NB4 (cell line): ENCODE data around the gene OGDHL.
"Not testable (repeated sequence)": the region's sequence is repeated elsewhere in the genome, so short reads cannot be mapped to it uniquely, and the experiment has no call there.

ENCODE experiments used
- DNase-seq: peaks from one replicate; pipeline ENCODE4 v3.0.0; 2010; ENCODE audit warnings: low read depth
- H3K4me3 ChIP-seq: one replicate; pipeline ENCODE4 v1.5.1; 2011; ENCODE audit warnings: mild to moderate bottlenecking, low read depth, low read length, moderate library complexity
- MYC ChIP-seq: IDR thresholded peaks from 2 replicates; pipeline ENCODE4 v1.6.1; 2011; ENCODE audit warnings: low read depth, low read length
- POLR2A ChIP-seq: IDR thresholded peaks from 2 replicates; pipeline ENCODE4 v1.6.1; 2011; ENCODE audit warnings: mild to moderate bottlenecking; ENCODE audit not compliant: insufficient read length; ENCODE audit errors: extremely low read depth
- TF ChIP-seq, protein P1 (sequence below): IDR thresholded peaks from one replicate; pipeline ENCODE4 v1.5.1; 2012; ENCODE audit warnings: low read depth, low read length
- TF ChIP-seq, protein P2 (sequence below): IDR thresholded peaks from 2 replicates; pipeline ENCODE4 v1.6.1; 2011; ENCODE audit warnings: low read depth, low read length

Gene OGDHL

DNA sequence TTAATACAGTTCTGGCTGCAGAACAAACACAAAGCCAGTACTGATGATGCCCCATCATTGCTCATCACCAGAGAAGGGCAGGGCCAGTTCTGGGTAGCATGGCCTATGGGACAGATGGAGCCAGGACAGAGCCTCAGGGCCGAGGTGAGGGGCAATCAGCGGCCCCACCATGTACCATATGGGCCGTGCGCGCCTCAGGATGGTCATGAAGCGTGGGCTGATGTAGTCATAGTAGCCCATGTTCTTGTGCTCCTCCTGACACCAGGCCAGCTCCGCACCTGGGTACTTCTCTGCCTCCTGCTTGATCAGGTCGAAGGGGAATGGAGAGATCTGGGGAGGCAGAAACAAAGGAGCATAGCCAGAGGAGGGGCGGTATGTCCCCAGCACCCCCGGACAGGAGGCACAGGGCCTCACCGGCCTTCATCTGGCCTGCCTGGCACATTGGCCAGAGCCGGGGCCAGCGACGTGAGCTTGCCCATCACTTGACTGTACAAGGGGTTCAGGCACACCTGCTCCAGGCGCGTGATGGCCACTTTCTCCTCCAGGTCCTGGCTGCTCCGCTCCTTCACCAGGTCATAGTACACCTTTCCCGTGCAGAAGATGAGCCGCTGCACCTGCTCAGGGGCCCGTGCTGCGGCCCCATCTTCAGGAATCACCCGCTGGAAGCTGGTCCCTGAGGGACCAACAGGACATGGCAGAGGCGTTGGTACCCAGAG is 26.1 kb downstream of the OGDHL start:
- no peak for TF ChIP-seq MYC
- DNase-seq = no peak

GRCh38 chr10:49735161-49735560 is 27.0 kb downstream of the OGDHL start:
- TF ChIP-seq, protein P1, sequence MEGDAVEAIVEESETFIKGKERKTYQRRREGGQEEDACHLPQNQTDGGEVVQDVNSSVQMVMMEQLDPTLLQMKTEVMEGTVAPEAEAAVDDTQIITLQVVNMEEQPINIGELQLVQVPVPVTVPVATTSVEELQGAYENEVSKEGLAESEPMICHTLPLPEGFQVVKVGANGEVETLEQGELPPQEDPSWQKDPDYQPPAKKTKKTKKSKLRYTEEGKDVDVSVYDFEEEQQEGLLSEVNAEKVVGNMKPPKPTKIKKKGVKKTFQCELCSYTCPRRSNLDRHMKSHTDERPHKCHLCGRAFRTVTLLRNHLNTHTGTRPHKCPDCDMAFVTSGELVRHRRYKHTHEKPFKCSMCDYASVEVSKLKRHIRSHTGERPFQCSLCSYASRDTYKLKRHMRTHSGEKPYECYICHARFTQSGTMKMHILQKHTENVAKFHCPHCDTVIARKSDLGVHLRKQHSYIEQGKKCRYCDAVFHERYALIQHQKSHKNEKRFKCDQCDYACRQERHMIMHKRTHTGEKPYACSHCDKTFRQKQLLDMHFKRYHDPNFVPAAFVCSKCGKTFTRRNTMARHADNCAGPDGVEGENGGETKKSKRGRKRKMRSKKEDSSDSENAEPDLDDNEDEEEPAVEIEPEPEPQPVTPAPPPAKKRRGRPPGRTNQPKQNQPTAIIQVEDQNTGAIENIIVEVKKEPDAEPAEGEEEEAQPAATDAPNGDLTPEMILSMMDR = no peak
- TF ChIP-seq POLR2A (no peak), MYC (no peak)
- TF ChIP-seq, protein P2, sequence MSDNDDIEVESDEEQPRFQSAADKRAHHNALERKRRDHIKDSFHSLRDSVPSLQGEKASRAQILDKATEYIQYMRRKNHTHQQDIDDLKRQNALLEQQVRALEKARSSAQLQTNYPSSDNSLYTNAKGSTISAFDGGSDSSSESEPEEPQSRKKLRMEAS = no peak
- no peak overlapping the region for H3K4me3 ChIP-seq
- DNase-seq = no peak

More for the DNA sequence above, 26.1 kb downstream of the OGDHL start:
- H3K4me3 ChIP-seq = no peak overlapping the region

DNA sequence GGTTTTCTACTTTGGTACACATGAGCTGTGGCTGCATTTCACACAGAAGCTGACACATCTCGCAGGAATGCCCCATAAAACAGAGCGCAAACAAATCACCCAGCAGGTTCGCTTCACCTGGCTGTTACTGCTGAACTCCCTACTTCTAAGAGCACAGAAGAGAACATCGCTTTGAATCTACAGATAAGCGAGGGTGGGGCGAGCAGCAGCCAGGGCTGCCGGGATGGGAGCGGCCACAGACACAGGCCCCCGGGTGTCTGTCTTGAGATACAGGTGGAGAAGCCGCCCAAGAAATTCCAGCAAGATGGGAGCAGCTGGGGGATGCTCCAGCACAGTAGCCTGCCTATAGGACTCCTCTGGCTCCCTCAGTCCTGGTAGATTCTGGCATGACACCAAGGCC is 27.4 kb downstream of the OGDHL start:
- TF ChIP-seq, protein P1 = no peak
- TF ChIP-seq POLR2A = no peak
- TF ChIP-seq MYC = no peak
- TF ChIP-seq, protein P2 = no peak
- no peak overlapping the region for H3K4me3 ChIP-seq
- DNase-seq = no peak

- H3K4me3 ChIP-seq = no peak overlapping the region
- no peak for TF ChIP-seq POLR2A
- TF ChIP-seq MYC = no peak
- TF ChIP-seq, protein P2 = no peak
- DNase-seq = no peak
Measured at GRCh38 chr10:49733866-49734265, 28.3 kb downstream of the OGDHL start.

GRCh38 chr10:49726593-49726992 is 35.5 kb downstream of the OGDHL start:
- H3K4me3 ChIP-seq = no peak overlapping the region
- TF ChIP-seq, protein P2 = no peak
- TF ChIP-seq MYC = no peak
- TF ChIP-seq, protein P1 = no peak
- DNase-seq = no peak

DNA sequence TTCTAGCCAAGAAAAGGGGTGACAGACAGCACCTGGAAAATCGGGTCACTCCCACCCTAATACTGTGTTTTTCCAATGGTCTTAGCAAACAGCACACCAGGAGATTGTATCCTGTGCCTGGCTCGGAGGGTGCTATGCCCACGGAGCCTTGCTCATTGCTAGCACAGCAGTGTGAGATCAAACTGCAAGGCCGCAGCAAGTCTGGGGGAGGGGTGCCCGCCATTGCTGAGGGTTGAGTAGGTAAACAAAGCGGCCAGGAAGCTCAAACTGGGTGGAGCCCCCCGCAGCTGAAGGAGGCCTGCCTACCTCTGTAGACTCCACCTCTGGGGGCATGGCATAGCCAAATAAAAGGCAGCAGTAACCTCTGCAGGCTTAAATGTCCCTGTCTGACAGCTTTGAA is 47.0 kb downstream of the OGDHL start:
- not testable (repeated sequence) for DNase-seq

DNA sequence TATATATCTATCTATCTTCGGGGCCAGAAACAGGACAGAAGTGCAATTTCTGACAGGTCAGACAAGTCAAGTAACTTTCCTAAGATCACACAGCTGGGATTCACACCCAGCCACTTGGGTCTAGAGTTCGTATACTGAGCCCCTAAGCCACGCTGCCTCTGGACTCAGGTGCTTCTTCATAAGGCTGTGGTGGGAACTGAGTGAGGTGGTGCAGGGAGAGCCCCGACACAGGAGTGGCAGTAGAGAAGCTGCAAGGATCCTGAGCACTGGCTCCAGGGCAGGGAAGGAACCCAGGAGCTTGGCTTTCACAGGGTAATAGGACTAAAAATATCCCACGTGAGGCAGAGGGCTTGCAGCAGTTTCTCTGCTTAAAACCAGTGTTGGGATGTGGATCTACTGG is 48.9 kb downstream of the OGDHL start:
- H3K4me3 ChIP-seq = no peak overlapping the region
- TF ChIP-seq, protein P2 = no peak
- TF ChIP-seq POLR2A (no peak), MYC (no peak)
- TF ChIP-seq, protein P1 = no peak
- DNase-seq = no peak

More for the DNA sequence above, 47.0 kb downstream of the OGDHL start:
- H3K4me3 ChIP-seq = not testable (repeated sequence)
